Left colon (tissue), 2 donors: Measurements from ENCODE around the gene LUM. TPM values are rescaled to one million over a fixed set of nuclear protein-coding genes. Genes with fewer than 3 reads are reported as not detected.
"Not testable (repeated sequence)": the region's sequence is repeated elsewhere in the genome, so short reads cannot be mapped to it uniquely, and the experiment has no call there.

Source experiments
- ATAC-seq: fragments of 200-7000 bp; cut with Tn5 transposase; one replicate; pipeline ENCODE4 v1.9.1; 2020; ENCODE audit warnings: mild to moderate bottlenecking, moderate library complexity
- DNase-seq, 2 donors: peaks; one replicate each; pipeline ENCODE4 v3.0.0-alpha.2; 2020
- intact Hi-C, 2 donors: fragments of 100-400 bp; cut with DNase I in 1 of 2; cut with micrococcal nuclease in 1 of 2; formaldehyde crosslinking; loops; one replicate each; pipeline versions ENCODE4 v1.11.2 to v1.14.0; 2022; cut with DNase I, micrococcal nuclease
- total RNA-seq, 2 donors: library from RNA; stranded (reverse); fragmentation: NEBNext Ultra II Directional; extraction: Animal tissue kit (Norgen Biotek cat#: 25700); gene quantifications; one replicate each; pipeline ENCODE4 v1.2.1, GENCODE V29; 2021
- donor health status: DM: no; HTN: no; CAD: no.
- donor health status: DM: yes; HTN: yes; CAD: no.

LUM gene
- total RNA-seq, 2 donors from 2014 or later = 17.4 to 64.1 TPM

GRCh38 chr12:91091916-91092715, 19.2 kb downstream of the LUM start:
- no peak for ATAC-seq
- no peak for DNase-seq
- intact Hi-C loops = no loop called here

- intact Hi-C loops = not testable (repeated sequence)
Measured at GRCh38 chr12:91089953-91090352, 21.3 kb downstream of the LUM start.

GRCh38 chr12:91080041-91080440, 31.3 kb downstream of the LUM start:
- DNase-seq (no peak), ATAC-seq (no peak)
- intact Hi-C loops = no loop called here

More at GRCh38 chr12:91089953-91090352, 21.3 kb downstream of the LUM start:
- ATAC-seq, DNase-seq: not testable (repeated sequence)

- DNase-seq = no peak
- ATAC-seq = no peak
- intact Hi-C loops = no loop called here
Measured at GRCh38 chr12:91078501-91078900, 32.8 kb downstream of the LUM start.

- no peak for ATAC-seq
- no peak for DNase-seq
- intact Hi-C loops = no loop called here
Measured at GRCh38 chr12:91077228-91077954, 33.9 kb downstream of the LUM start.

- intact Hi-C loops = no loop called here
- no peak for ATAC-seq
- no peak for DNase-seq
Measured at GRCh38 chr12:91074851-91075250, 36.4 kb downstream of the LUM start.

- intact Hi-C loops = no loop called here
- ATAC-seq (no peak), DNase-seq (no peak)
Measured at GRCh38 chr12:91074154-91074709, 37.1 kb downstream of the LUM start.

- no peak for ATAC-seq
- DNase-seq = no peak
- intact Hi-C loops = no loop called here
Measured at GRCh38 chr12:91073426-91073825, 37.9 kb downstream of the LUM start.

GRCh38 chr12:91072931-91073330, 38.4 kb downstream of the LUM start:
- ATAC-seq = no peak
- no peak for DNase-seq
- intact Hi-C loops = no loop called here

GRCh38 chr12:91070936-91071335, 40.4 kb downstream of the LUM start:
- DNase-seq (no peak), ATAC-seq (no peak)
- intact Hi-C loops = no loop called here

- DNase-seq (no peak), ATAC-seq (no peak)
- intact Hi-C loops = no loop called here
Measured at GRCh38 chr12:91065396-91065795, 45.9 kb downstream of the LUM start.

- intact Hi-C loops = no loop called here
- DNase-seq (no peak), ATAC-seq (no peak)
Measured at GRCh38 chr12:91064640-91065039, 46.7 kb downstream of the LUM start.

GRCh38 chr12:91061091-91061490, 50.2 kb downstream of the LUM start:
- no peak for ATAC-seq
- intact Hi-C loops = no loop called here
- DNase-seq = no peak

GRCh38 chr12:91059211-91059610, 52.1 kb downstream of the LUM start:
- ATAC-seq = no peak
- no peak for DNase-seq
- intact Hi-C loops = no loop called here

GRCh38 chr12:91058786-91059185, 52.5 kb downstream of the LUM start:
- intact Hi-C loops = no loop called here
- ATAC-seq (no peak), DNase-seq (no peak)

- no peak for ATAC-seq
- intact Hi-C loops = no loop called here
- no peak for DNase-seq
Measured at GRCh38 chr12:91057368-91058165, 53.7 kb downstream of the LUM start, which contains the start of gene KERA. Gene KERA, minus strand, starts transcription at chr12:91058024. Its CDS starts 1,743 bp downstream, at chr12:91056281.

GRCh38 chr12:91056488-91056887, 54.8 kb downstream of the LUM start:
- no peak for ATAC-seq
- DNase-seq = no peak
- intact Hi-C loops = no loop called here

- intact Hi-C loops = no loop called here
- DNase-seq = no peak
- no peak for ATAC-seq
Measured at GRCh38 chr12:91055976-91056375, 55.3 kb downstream of the LUM start.
